ENCODE results near the gene DUSP5.

GRCh38 chr10:110479710-110480109, 18.0 kb upstream of the DUSP5 start:
- no peak for TF ChIP-seq CTCF (conservative IDR thresholded peaks at IDR 0.05; ENCODE audit: low read length)
- TF ChIP-seq EZH2phosphoT487 (IDR thresholded peaks at IDR 0.05; ENCODE audit: borderline replicate concordance, low read depth, low read length) = no peak

Data from OCI-LY7 (cell line).